ENCODE measurements around the gene PDIK1L.
"Not testable (repeated sequence)": the region's sequence is repeated elsewhere in the genome, so short reads cannot be mapped to it uniquely, and the experiment has no call there.

PDIK1L gene

DNA sequence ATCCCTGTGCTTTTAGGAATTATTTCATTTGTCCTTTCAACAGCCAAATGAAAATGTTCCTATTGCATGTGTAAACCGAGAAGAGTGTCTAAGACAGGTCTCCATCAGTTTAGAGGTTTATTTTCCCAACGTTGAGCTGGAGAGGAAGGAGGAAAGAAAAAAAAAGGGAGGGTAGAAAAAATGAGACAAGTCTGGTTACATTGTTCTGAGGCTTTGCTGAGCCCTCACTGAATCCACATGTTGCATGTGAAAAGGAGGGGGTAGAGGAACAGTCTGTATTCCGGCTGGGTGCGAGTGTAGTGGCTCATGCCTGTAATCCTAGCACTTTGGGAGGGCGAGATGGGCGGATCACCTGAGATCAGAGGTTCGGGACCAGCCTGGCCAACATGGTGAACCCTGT, 19.2 kb upstream of the PDIK1L start:
- no peak for DNase-seq

DNA sequence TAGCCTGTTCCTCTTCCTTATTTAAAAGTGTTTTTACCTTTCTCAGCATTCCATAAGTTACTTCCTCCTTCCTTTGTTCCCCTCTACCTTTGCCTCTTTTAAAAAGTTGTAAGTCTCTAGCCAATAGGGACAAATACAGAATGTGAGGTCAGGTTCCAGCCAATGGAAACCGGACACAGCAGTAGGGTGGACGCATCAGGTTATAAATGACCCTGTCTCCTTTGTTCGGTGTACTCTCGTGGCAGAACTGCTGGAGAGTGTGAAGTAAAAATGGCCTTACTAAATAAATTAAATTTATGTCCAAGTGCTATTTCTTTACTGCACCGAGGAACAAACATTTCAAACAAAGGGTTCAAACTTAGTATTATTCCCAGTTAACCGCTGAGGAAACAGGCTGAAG, 18.1 kb upstream of the PDIK1L start:
- DNase-seq: not testable (repeated sequence)

- DNase-seq: no peak
Measured at GRCh38 chr1:26094076-26094669, 17.5 kb upstream of the PDIK1L start.

GRCh38 chr1:26094677-26095383, 16.8 kb upstream of the PDIK1L start:
- DNase-seq: no peak

- DNase-seq: peak; percentile 4 to 76
Measured at GRCh38 chr1:26096471-26096870, 15.2 kb upstream of the PDIK1L start.

GRCh38 chr1:26097696-26098095, 13.9 kb upstream of the PDIK1L start:
- no peak for DNase-seq

DNA sequence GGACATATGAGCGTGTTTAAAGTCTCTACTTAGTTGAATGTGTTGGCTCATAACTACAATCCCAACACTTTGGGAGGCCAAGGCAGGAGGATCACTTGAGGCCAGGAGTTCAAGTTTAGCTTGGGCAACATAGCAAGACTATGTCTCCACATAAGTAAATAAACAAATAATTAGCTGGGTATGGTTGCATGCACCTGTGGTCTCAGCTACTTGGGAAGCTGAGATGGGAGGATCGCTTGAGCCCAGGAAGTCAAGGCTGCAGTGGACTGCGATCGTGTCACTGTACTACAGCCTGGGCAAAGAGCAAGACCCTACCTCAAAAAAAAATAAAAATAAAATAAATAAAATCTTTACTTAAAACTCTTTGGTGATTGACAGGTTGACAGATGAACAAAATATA, 13.0 kb upstream of the PDIK1L start:
- no peak for DNase-seq

GRCh38 chr1:26099780-26100179, 11.8 kb upstream of the PDIK1L start:
- no peak for DNase-seq

DNA sequence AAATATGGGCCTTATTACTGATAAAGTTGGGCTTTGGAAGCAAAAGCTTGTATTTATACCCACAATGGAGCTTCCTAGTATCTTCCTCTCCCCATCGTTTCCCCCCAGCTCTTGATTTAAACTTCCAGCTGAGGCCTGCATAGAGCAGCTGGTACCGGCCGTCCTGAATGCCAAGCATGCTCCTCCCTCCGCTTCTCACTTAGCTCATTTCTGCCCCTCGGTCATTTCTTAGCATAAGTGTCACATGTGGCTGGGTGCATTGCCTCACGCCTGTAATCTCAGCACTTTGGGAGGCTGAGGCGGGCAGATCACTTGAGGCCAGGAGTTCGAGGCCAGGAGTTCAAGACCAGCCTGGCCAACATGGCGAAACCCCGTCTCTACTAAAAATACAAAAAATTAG, 11.4 kb upstream of the PDIK1L start:
- DNase-seq: not testable (repeated sequence)

DNA sequence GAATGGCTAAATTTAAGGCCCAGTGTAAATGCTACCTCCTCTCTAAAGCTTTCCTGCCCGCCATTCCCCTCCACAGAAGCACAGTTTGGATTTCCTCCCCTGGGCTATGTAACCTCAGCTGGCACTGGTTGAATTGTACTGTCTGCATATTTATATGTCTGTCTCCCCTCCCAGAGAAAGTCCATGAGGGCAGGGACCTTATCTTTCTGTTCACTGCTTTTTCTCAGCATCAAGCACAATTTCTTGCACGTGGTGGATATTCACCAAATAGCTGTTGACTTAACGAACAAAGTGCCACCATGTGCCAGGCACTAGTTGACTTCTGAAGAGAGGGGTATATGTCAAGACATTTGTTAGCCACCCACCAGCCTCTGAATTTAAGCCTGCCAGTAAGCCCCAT, 9.5 kb upstream of the PDIK1L start:
- DNase-seq: no peak

- no peak for DNase-seq
Measured at GRCh38 chr1:26102526-26102925, 9.1 kb upstream of the PDIK1L start.

- DNase-seq: not testable (repeated sequence)
Measured at GRCh38 chr1:26105226-26105548, 6.4 kb upstream of the PDIK1L start.

DNA sequence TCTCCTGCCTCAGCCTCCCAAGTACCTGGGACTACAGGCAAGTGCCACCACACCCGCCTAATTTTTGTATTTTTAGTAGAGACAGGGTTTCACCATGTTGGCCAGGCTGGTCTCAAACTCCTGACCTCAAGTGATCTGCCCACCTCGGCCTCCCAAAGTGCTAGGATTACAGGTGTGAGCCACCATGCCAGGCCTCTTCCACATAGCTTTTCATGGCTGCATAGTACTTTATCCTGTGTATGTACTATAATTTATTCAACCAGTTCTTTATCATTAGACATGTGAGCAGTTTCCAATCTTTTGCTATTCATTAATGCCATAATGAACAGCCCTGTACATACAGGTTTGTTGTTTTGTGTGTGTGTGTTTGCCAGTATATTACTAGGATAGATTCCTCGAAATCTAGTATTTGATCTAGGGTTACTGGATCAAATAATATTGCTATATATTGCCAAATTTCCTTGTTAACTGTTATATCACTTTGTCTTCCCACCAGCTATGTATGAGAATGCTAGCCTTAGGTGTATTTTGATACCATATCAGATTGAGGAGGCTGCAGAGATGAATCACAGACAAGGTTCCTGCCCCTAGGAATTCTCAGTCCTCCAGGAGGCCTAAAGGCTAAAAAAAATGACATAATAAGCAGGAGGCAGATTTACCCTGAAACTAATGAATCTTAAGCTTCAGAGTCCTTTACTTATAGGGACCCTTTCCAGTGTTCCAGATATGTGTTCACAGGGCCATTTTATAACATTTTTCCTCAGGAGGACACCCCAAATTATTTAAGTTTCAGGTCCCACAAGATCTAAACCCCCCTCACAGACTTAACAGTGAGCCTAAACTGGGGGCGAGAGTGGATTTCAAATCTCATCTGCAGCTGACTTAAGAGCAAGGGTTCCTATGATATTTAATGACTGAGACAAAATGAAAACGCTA, 2.1 kb upstream of the PDIK1L start:
- DNase-seq: no peak

DNA sequence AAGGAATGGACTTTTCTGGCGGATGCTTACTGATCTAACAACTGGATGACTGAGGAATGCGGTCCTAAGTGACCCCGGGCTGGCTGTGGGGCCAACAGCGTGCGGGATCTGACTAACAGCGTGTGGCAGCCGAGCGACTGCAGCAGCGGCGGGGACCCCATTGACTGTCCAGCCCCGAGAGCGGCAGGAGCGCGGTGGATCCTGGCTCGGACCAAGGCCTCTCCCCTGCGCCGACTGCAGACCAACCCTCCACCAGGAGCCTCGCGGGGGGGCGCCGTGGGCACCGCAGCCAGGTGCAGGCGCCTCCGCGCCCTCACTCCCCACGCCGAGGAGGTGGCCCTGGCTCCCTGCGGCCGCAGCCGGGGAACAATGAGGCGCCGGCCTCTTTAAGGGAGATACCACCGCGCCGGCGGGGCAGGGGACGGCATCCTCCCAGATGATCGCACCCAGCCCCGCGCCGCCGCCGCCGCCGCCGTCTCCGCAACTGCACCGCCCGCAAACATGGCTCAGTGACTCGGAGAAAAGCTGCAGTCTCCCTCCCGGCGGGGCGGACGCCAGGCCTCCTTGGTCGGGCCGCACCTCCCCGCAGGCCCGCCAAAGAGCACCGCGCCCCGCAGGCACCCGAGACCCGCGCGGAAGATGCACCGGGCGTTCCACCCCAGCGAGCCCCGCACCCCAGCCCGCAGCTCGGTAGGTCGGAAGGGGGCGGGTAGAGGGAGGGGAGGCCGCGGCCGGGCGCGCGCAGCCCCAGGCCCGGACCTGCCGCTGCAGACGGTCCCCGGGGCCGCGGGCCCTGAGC, 694 bp upstream of the PDIK1L start:
- DNase-seq: peak; percentile 38 to 80

GRCh38 chr1:26112407-26112775, 767 bp downstream of the PDIK1L start:
- DNase-seq: no peak

- DNase-seq: no peak
Measured at GRCh38 chr1:26114165-26114927, 2.7 kb downstream of the PDIK1L start.

DNA sequence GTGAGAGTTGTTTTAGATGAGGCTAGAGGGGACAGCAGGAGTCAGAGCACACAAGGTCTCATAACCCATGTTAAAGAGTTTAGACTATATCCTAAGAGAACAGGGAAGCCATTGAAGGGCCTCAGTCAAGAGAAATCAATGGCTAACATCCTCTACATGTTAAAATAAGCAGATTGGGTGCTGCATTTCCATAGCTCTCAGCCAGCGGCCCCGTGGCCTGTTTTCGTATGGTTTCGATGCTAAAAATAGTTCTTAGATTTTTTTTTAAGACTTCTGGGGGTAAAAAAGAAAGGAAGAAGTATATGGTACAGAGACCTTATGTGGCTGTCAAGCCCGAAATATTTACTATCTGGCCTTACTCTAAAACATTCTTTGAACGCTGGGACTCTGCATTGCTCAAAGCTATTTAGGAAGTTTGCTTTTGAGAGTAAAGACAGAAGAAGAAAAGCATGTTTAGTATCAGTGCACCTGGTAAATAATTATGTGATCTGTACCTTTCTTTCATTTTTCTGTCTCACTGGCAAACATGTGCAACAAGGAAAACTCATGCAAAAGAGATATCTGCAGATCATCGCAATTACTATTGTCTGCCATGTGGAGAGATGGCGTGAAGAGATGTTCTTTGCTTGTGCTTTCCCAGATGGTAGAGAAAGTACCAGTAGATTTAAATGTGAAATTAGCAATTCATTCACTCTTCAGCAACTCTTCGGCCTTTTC, 8.4 kb downstream of the PDIK1L start:
- DNase-seq: no peak

DNA sequence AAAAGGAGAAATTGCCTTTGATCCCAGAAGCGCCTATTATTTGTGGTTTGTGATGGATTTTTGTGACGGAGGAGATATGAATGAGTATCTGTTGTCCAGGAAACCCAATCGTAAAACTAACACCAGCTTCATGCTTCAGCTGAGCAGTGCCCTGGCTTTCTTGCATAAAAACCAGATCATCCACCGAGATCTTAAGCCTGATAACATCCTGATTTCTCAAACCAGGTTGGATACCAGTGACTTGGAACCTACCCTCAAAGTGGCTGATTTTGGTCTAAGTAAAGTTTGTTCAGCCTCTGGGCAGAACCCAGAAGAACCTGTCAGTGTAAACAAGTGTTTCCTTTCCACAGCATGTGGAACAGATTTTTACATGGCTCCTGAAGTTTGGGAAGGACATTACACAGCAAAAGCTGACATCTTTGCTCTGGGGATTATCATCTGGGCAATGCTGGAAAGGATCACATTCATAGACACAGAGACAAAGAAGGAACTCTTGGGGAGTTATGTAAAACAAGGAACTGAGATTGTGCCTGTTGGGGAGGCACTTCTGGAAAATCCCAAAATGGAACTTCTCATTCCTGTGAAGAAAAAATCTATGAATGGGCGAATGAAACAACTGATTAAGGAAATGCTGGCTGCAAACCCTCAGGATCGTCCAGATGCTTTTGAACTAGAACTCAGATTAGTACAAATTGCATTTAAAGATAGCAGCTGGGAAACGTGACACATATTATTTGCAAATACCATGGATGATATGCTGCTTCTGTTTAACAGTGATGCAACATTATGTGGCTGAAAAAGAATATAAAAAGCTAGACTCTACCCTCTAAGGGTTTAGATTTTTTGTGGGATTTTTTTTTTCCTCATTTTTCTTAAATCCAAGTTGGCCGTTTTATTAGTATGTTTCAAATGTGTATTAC, 10.5 kb downstream of the PDIK1L start:
- DNase-seq: no peak

DNA sequence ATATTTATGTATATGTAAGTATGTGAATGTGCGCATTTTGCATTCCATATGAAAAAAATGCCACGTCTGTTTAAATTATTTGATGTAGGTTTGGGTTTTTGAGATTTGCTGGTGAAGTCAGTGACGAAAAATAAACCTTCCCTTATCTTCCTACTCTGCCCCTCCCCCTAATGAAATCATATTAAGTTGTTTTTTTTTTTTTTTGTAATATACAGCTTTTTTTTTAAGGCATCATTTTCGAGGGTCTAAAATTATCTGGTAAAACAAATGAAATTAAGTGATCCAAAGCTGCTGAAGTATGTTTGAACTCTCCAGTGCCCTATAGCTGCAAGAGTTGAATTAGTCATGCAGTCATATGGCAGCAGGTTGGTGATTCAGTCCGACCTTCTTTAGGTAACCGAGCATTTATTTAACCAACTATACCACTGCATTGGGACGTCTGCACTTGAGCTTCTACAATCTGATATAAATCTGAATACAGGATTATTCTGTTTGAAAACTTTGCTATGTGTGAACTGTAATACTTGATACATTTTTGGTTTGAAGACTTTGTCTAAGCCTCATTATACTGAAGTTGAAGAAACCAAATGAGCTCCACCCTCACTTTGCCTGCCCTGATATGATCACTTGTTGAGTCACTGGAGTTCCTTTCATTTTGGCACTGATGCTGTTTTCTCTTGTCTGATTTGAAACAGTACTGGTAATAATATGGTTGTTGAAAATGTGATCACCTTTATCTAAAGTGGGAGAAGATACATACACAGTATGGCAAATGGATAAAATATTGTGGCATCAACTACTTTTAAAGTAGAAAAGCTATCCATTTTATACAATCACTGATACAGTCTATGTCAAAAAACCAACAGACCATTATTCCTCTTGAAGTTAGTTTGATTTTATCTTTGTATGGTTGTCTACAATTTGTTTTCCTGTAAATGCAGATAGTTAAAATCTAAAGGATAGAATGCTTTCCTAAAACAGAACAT, 11.7 kb downstream of the PDIK1L start:
- DNase-seq: no peak

Measured in hippocampal formation (tissue), 2 donors.